Measurements from ENCODE around the gene DDX3X. TPM values are rescaled to one million over a fixed set of nuclear protein-coding genes. Genes with fewer than 3 reads are reported as not detected.

DDX3X gene
- total RNA-seq, 1 donor from 2014 or later = 201 TPM

DNA sequence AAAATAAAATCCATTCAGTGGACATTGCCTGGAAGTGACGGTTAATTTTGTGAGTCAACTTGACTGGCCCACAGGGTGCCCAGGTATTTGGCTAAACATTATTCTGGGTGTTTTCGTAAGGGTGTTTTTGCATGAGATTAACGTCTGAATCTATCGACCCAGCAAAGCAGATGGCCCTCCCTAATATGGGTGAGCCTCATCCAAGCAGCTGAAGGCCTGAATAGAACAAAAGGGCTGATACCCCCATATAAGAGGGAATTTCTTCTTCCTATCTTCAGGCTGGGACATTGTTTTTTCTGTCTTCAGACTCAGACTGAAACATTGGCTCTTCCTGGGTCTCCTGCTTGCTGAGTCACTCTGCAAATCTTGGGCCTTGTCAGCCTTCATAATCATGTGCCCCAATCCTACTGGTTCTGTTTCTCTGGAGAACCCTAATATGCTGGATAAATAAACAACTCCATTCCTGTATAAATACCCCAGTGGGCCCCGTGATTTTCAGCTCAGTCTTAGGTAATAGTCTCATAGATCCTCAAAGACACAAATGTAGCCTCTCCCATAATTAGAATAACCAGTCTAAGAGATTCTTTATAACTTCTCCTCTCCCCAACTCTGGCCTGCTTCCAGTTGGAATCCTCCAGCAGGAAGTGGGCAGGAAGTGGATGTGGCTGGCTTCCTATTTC is 33.1 kb upstream of the DDX3X start:
- Mint-ChIP-seq H3K4me1 (ENCODE audit: low read depth) (peaks cover 31% of the 10 kb centered on the region), H3K27me3 (ENCODE audit: low read depth) (no peaks in the 10 kb centered on the region), H3K36me3 (ENCODE audit: low read depth) (no peaks in the 10 kb centered on the region), H3K4me3 (ENCODE audit: unreplicated experiment) (no peak overlapping the region), H3K9me3 (ENCODE audit: low read depth) (peaks cover 11% of the 10 kb centered on the region), H3K27ac (ENCODE audit: unreplicated experiment) (peak overlapping the region; percentile 41)
- TF ChIP-seq, protein P1, sequence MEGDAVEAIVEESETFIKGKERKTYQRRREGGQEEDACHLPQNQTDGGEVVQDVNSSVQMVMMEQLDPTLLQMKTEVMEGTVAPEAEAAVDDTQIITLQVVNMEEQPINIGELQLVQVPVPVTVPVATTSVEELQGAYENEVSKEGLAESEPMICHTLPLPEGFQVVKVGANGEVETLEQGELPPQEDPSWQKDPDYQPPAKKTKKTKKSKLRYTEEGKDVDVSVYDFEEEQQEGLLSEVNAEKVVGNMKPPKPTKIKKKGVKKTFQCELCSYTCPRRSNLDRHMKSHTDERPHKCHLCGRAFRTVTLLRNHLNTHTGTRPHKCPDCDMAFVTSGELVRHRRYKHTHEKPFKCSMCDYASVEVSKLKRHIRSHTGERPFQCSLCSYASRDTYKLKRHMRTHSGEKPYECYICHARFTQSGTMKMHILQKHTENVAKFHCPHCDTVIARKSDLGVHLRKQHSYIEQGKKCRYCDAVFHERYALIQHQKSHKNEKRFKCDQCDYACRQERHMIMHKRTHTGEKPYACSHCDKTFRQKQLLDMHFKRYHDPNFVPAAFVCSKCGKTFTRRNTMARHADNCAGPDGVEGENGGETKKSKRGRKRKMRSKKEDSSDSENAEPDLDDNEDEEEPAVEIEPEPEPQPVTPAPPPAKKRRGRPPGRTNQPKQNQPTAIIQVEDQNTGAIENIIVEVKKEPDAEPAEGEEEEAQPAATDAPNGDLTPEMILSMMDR (IDR thresholded peaks at IDR 0.05) = no peak
- DNase-seq (ENCODE audit: low spot score) = no peak

DNA sequence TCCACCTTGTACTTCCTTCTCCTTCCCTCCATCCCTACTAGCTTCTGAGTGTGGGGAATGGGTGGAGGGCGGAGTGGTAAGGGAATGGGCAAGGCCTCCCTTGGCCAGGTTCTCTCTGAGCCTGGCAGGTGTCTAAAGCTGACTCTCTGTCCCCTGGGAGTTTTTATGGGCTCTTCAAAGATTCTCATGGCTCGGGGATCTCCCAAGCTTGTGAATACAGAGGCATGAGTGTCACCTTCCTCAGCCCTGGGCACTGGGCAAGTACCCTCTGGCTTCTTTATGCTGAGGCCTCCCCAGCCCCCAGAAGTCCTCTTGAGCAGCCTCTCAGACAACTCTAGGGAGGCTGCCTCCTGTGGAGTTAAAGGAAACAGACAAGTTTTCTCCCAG is 32.5 kb upstream of the DDX3X start:
- H3K27ac Mint-ChIP-seq (ENCODE audit: unreplicated experiment) = peak overlapping the region; percentile 41
- H3K36me3 Mint-ChIP-seq (ENCODE audit: low read depth) = no peaks in the 10 kb centered on the region
- no peak for DNase-seq (ENCODE audit: low spot score)
- H3K4me3 Mint-ChIP-seq (ENCODE audit: unreplicated experiment) = no peak overlapping the region
- TF ChIP-seq, protein P1 (IDR thresholded peaks at IDR 0.05) = no peak
- H3K9me3 Mint-ChIP-seq (ENCODE audit: low read depth) = peaks cover 11% of the 10 kb centered on the region
- H3K4me1 Mint-ChIP-seq (ENCODE audit: low read depth) = peaks cover 31% of the 10 kb centered on the region
- H3K27me3 Mint-ChIP-seq (ENCODE audit: low read depth) = no peaks in the 10 kb centered on the region

DNA sequence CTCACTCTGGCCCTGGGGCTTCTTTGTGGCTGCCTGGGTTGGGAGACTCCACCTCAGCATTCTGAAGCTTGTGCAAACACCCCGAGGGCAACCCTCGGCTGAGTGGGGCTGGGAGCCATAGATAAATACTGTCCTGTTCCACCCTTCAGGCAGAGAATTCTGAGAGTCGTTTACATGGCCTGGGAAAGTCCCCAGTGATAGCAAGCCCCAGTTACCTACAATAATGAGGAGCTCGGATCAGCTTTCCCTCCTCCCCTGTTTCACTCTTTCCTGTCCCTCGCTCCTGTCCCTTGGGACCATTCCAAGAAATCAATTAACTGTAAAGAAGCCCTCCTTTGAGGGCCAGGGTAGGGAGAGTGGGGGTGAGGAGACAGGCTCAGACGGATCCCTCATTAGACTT is 31.6 kb upstream of the DDX3X start:
- no peak overlapping the region for H3K27ac Mint-ChIP-seq (ENCODE audit: unreplicated experiment)

DNA sequence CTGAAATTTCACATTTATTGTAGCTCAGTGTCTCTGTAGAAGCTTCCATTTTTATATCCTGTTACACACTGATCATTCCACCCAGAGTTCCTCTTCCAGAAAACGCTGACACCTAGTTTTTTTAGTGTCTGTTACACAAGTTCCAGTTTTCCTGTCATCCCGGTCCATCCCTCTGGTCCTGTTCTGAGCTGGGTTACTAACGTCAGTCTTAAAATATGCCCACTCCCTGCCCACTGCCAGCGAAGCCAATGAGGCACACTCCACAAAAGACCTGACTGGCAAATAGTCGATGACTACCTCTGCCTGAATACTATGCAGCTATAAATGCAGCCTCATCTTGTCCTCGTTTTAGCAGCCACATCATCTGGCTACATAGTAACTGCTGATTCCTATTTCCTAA is 30.9 kb upstream of the DDX3X start:
- peaks cover 31% of the 10 kb centered on the region for H3K4me1 Mint-ChIP-seq (ENCODE audit: low read depth)
- TF ChIP-seq, protein P1 (IDR thresholded peaks at IDR 0.05) = no peak
- H3K27ac Mint-ChIP-seq (ENCODE audit: unreplicated experiment) = no peak overlapping the region
- no peaks in the 10 kb centered on the region for H3K27me3 Mint-ChIP-seq (ENCODE audit: low read depth)
- no peaks in the 10 kb centered on the region for H3K36me3 Mint-ChIP-seq (ENCODE audit: low read depth)
- H3K9me3 Mint-ChIP-seq (ENCODE audit: low read depth) = peaks cover 11% of the 10 kb centered on the region
- H3K4me3 Mint-ChIP-seq (ENCODE audit: unreplicated experiment) = no peak overlapping the region
- DNase-seq (ENCODE audit: low spot score) = no peak

More for the DNA sequence above, 31.6 kb upstream of the DDX3X start:
- H3K4me1 Mint-ChIP-seq (ENCODE audit: low read depth) = peaks cover 31% of the 10 kb centered on the region
- H3K27me3 Mint-ChIP-seq (ENCODE audit: low read depth) = no peaks in the 10 kb centered on the region
- peaks cover 11% of the 10 kb centered on the region for H3K9me3 Mint-ChIP-seq (ENCODE audit: low read depth)
- TF ChIP-seq, protein P1 (IDR thresholded peaks at IDR 0.05) = no peak
- no peak for DNase-seq (ENCODE audit: low spot score)
- no peak overlapping the region for H3K4me3 Mint-ChIP-seq (ENCODE audit: unreplicated experiment)
- no peaks in the 10 kb centered on the region for H3K36me3 Mint-ChIP-seq (ENCODE audit: low read depth)

DNA sequence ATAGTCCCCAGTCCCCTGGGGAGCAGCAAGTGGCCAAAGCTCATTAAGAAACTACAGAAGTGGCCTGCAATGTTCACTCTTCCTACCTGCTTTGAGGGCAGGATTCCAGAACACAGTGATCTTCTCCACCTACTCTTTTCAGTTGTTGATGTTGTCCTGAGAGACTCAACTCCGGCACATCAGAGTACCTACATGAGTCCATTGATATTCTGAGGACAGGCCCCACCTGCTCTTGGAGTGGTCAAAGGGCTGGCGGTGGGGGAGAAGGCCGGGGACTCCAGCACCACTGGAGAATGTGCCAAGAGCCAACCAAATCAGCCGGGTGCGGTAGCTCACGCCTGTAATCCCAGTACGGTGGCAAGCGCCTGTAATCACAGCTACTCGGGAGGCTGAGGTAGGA is 29.8 kb upstream of the DDX3X start:
- Mint-ChIP-seq H3K4me1 (ENCODE audit: low read depth) (peaks cover 29% of the 10 kb centered on the region), H3K4me3 (ENCODE audit: unreplicated experiment) (no peak overlapping the region), H3K27me3 (ENCODE audit: low read depth) (no peaks in the 10 kb centered on the region), H3K9me3 (ENCODE audit: low read depth) (peaks cover 11% of the 10 kb centered on the region), H3K36me3 (ENCODE audit: low read depth) (no peaks in the 10 kb centered on the region), H3K27ac (ENCODE audit: unreplicated experiment) (no peak overlapping the region)
- TF ChIP-seq, protein P1 (IDR thresholded peaks at IDR 0.05) = no peak
- no peak for DNase-seq (ENCODE audit: low spot score)

Measured in chondrocyte (in vitro differentiated cells).